Left kidney (tissue), 2 donors: Measurements from ENCODE around the gene PLEKHO2. TPM values are rescaled to one million over a fixed set of nuclear protein-coding genes. Genes with fewer than 3 reads are reported as not detected.

ENCODE experiments used
- DNase-seq: peaks from one replicate; pipeline ENCODE4 v3.0.0-alpha.2; 2013
- polyA plus RNA-seq: library from polyadenylated mRNA; unstranded; fragments of 120-200 nt; gene quantifications from one replicate; pipeline ENCODE4 v1.2.1, GENCODE V29; 2013; ENCODE audit not compliant: insufficient read length

PLEKHO2 gene
- polyA plus RNA-seq, 1 donor: 15.5 TPM

- DNase-seq: no peak
These were observed 70.9 kb downstream of the PLEKHO2 start for GRCh38 chr15:64912379-64913325.

- no peak for DNase-seq
These were observed 74.0 kb downstream of the PLEKHO2 start for GRCh38 chr15:64915518-64916227.

GRCh38 chr15:64916365-64916764 lies 74.7 kb downstream of the PLEKHO2 start:
- no peak for DNase-seq

GRCh38 chr15:64917211-64917610 lies 75.5 kb downstream of the PLEKHO2 start:
- no peak for DNase-seq

Other genes with a start within 250 kb of the PLEKHO2 start
- 12.6 TPM for gene RBPMS2, start 66.3 kb upstream of the PLEKHO2 start, polyA plus RNA-seq
- 17.9 TPM for gene PIF1, start 16.3 kb upstream of the PLEKHO2 start, polyA plus RNA-seq
- 8.8 TPM for gene ANKDD1A, start 70.0 kb downstream of the PLEKHO2 start, polyA plus RNA-seq
- gene SPG21, start 148.0 kb downstream of the PLEKHO2 start, polyA plus RNA-seq: 135 TPM
- 19.9 TPM for gene MTFMT, start 187.7 kb downstream of the PLEKHO2 start, polyA plus RNA-seq
- gene SLC51B, start 203.5 kb downstream of the PLEKHO2 start, polyA plus RNA-seq: 8.3 TPM
- 6.1 TPM for gene RASL12, start 226.1 kb downstream of the PLEKHO2 start, polyA plus RNA-seq
- gene KBTBD13, start 234.8 kb downstream of the PLEKHO2 start, polyA plus RNA-seq: 0.07 TPM